ENCODE measurements around the gene DUSP3. TPM values are rescaled to one million over a fixed set of nuclear protein-coding genes. Genes with fewer than 3 reads are reported as not detected.

DUSP3 gene
- total RNA-seq (2014; rRNA removed; shearing (Covaris generic)) (3.0 and 9.0 TPM in 2 replicates), total RNA-seq (2022) (6.9 and 9.8 TPM in 2 replicates), Bru-seq, nascent RNA (percentile 44 among the genes with signal in this experiment), BruChase-seq, experiment 1, labeled RNA remaining after a 6-hour chase (percentile 39 among the genes with signal in this experiment), BruChase-seq, experiment 2, labeled RNA remaining after a 2-hour chase (percentile 54 among the genes with signal in this experiment)
- long read RNA-seq, full-length matches to known transcripts = 8 of 10 reads
- long read RNA-seq, partial matches to known transcripts = 0 of 10 reads
- long read RNA-seq, other reads (novel, unspliced or antisense) = 2 of 10 reads

DNA sequence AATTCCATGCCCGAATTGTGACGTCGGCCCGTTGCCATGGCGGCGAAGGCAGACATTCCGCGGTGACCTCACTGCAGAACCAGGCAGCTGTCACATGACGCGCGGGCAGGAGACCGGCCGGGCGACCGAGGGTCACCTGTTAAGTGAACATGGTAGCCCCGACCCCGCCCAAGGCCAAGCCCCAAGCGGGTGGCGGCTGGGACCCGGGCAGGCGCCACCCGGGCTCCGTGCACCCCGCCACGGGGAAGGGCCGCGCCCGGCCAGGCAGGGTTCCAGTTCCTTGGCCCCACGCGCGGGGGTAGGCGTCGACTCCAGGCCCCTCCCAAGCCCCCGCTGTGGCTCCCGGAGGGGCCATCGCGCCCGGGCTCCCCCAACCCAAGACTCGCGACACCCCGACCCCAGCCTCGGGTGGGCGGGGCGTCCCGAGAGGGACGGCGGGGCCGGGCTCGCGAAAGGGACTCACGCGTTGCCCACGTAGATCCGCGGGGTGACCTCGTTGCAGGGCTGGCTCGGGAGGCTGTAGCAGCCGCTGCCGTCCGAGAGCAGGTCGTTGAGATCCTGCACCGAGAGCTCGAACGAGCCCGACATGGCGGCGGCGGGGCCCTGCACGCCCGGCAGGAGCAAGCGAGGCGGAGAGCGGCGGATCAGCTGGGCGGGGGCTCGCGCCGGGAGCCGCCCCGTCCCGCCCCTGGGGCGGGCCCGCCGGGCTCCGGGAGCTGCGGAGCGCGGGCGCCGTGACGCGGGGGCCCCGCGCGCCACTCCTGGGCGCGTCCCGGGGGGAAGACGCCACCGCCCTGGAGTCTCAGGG lies at the start of gene DUSP3:
Gene DUSP3, minus strand, starts transcription at position 641 of the 808 bp plus-strand sequence. Its CDS starts 53 bp downstream, at position 588.
- H3K4me2 ChIP-seq (ENCODE audit: low read length) = peak within 1 kb of the TSS; percentile 99
- H3K36me3 ChIP-seq (ENCODE audit: insufficient read depth, low read length) = no peaks in the 10 kb centered on the region
- H2AFZ ChIP-seq (ENCODE audit: low read length) = peak within 1 kb of the TSS; percentile 97
- BruUV-seq (replicated peaks) = no TSS peak
- peak; percentile 80 for DNase-seq (ENCODE audit: low spot score)
- H3K79me2 ChIP-seq (ENCODE audit: insufficient read depth, low read depth, low read length) = no peaks in the 10 kb centered on the region
- intact Hi-C loops (cut with micrococcal nuclease; ENCODE audit: unreplicated experiment) = no loop called here
- H3K27ac ChIP-seq (ENCODE audit: low read depth, low read length, poor library complexity, severe bottlenecking) = no peak within 1 kb of the TSS
- ChIA-PET CTCF (ENCODE audit: unreplicated experiment) (no interaction called here), POLR2A (no interaction called here)
- peak within 1 kb of the TSS; percentile 96 for H3K4me3 ChIP-seq (ENCODE audit: low read depth, low read length, poor library complexity, severe bottlenecking)
- no peaks in the 10 kb centered on the region for H3K9me2 ChIP-seq (ENCODE audit: insufficient read depth, low read length)
- H3K9me3 ChIP-seq (ENCODE audit: low read length) = no peaks in the 10 kb centered on the region
- H3K4me1 ChIP-seq (ENCODE audit: insufficient read depth, low read length, poor library complexity, severe bottlenecking) = peaks cover 13% of the 10 kb centered on the region
- H4K20me1 ChIP-seq (ENCODE audit: insufficient read depth, low read length) = no peaks in the 10 kb centered on the region
- no peak for TF ChIP-seq CTCF (conservative IDR thresholded peaks at IDR 0.05; ENCODE audit: low read length)

GRCh38 chr17:43827596-43827995 lies 48.8 kb upstream of the DUSP3 start:
- CTCF ChIA-PET (ENCODE audit: unreplicated experiment) = interaction anchor here (0.6 kb wide), 1 partner anchor 155 kb away, joined by 5 read pairs; no protein-coding TSS in a partner anchor
- no TSS peak for BruUV-seq (replicated peaks)
- no peaks in the 10 kb centered on the region for H3K79me2 ChIP-seq (ENCODE audit: insufficient read depth, low read depth, low read length)
- no peaks in the 10 kb centered on the region for H3K9me3 ChIP-seq (ENCODE audit: low read length)
- intact Hi-C loops (cut with micrococcal nuclease; ENCODE audit: unreplicated experiment) = no loop called here
- H3K27ac ChIP-seq (ENCODE audit: low read depth, low read length, poor library complexity, severe bottlenecking) = no peak overlapping the region
- TF ChIP-seq CTCF (conservative IDR thresholded peaks at IDR 0.05; ENCODE audit: low read length) (no peak), EZH2phosphoT487 (IDR thresholded peaks at IDR 0.05; ENCODE audit: borderline replicate concordance, low read depth, low read length) (no peak)
- no peak overlapping the region for H2AFZ ChIP-seq (ENCODE audit: low read length)
- no peak for DNase-seq (ENCODE audit: low spot score)
- no peaks in the 10 kb centered on the region for H4K20me1 ChIP-seq (ENCODE audit: insufficient read depth, low read length)
- H3K4me3 ChIP-seq (ENCODE audit: low read depth, low read length, poor library complexity, severe bottlenecking) = no peak overlapping the region
- POLR2A ChIA-PET = interaction anchor here (0.7 kb wide), 1 partner anchor 13 kb away, joined by 3 read pairs; no protein-coding TSS in a partner anchor
- H3K4me2 ChIP-seq (ENCODE audit: low read length) = no peak overlapping the region
- H3K4me1 ChIP-seq (ENCODE audit: insufficient read depth, low read length, poor library complexity, severe bottlenecking) = no peaks in the 10 kb centered on the region
- H3K9me2 ChIP-seq (ENCODE audit: insufficient read depth, low read length) = no peaks in the 10 kb centered on the region
- H3K36me3 ChIP-seq (ENCODE audit: insufficient read depth, low read length) = no peaks in the 10 kb centered on the region
